PC-3 (cell line): ENCODE measurements around the gene PRC1.

Experiments
- CTCF ChIP-seq: fragments of 300-600 bp; sonication (generic); conservative IDR thresholded peaks from 2 replicates; pipeline ENCODE4 v1.5.1; 2017; ENCODE audit warnings: antibody characterized with exemption, low read depth, mild to moderate bottlenecking, low read length
- EZH2 ChIP-seq: fragments of 300-600 bp; sonication (generic); IDR thresholded peaks from one replicate; pipeline ENCODE4 v1.6.1; 2017; ENCODE audit warnings: antibody characterized with exemption, mild to moderate bottlenecking, low read length; ENCODE audit not compliant: unreplicated experiment
- EZH2phosphoT487 ChIP-seq: fragments of 300-600 bp; sonication (generic); IDR thresholded peaks from 2 replicates; pipeline ENCODE4 v1.6.1; 2018; ENCODE audit warnings: mild to moderate bottlenecking, antibody characterized with exemption, low read length, borderline replicate concordance

- TF ChIP-seq CTCF (no peak), EZH2phosphoT487 (no peak), EZH2 (no peak)
Measured at GRCh38 chr15:90941038-90941437, 53.3 kb downstream of the PRC1 start.
